ENCODE data around the gene CLDN19.
"Not testable (repeated sequence)": the region's sequence is repeated elsewhere in the genome, so short reads cannot be mapped to it uniquely, and the experiment has no call there.

Gene CLDN19

DNA sequence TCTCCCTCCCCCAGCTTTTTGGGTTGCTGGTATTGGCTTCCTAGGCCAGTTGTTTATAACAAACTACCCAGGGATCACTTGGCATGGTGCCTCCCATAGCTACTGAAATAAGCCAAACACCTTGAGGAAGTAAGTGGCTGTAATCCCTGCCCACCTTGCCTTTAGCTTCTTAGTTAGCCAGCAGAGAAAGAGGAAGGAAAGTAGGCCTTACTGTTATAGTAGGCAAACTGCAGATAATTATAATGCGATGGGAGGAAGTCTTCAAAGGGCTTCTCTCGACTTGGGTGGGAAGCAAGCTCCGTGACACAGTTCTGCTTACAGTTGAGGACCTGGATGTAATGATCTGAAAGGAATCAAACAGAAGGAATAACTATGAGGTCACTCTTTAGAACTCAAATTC lies 18.6 kb upstream of the CLDN19 start:
- no peak for DNase-seq

DNA sequence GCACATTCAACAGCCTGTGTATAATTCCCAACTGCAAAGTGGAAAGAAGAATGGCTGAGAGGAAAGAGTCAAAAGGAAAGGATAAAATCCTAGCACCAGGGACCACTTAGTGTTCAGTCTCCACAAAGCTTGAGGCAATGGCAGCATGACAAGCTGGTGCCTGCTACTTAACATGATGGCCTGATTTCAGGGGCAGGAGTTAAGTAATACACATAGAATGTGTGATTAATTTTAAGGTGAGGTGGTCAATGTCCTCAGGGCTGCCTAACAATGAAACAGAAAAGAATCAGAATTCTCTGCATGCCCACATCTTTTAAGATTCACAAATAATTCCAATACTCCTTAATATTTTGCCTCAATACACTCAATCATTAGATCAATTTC lies 17.8 kb upstream of the CLDN19 start:
- DNase-seq, result no peak

DNA sequence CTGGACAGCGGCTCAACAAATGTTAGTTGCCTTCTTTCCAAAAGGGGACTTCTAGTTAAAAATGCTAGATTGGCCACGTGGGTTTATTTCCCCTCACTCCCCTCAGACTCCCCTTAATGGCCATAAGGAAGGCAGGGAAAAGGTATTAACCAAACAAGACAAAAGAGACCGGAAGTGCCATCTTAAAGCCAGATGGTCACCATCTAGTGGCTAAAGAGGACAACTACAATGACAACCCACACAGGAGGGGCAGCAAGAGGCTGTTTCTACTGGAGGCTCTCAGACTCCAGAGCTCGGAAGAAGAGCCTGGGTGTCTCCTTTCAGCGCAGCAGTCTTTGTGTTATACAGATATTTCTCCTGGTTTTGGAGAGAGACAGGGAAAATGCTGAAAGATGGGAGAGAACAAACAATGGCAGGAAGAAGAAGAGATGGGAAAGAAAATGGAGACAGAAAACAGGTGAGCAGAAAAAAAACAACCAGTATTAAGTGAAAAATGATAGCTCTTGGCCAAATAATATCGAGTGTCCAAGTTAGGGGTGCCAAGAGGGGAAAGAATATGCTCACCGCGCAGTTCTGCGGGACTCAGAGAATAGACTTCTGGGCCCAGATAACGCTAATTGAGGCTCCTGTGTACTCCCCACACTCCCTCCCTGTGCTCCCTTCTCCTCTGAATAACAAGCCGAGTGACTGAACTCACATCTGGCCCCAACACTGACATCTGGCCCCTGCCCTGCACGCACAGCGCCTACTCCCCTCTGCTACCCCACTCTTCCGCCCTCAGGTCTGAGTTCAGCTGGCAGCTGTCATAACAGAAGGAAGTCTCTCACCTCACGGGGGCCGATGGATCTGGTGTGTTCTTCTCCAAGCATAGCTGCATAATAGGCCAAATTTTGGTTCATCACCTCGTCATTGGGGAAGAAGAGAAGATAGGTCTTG lies 17.2 kb upstream of the CLDN19 start:
- DNase-seq, result peak; percentile 57

- DNase-seq, result no peak
Measured at GRCh38 chr1:42753070-42753469, 13.0 kb upstream of the CLDN19 start.

GRCh38 chr1:42752284-42752683 lies 12.2 kb upstream of the CLDN19 start:
- DNase-seq, result no peak

DNA sequence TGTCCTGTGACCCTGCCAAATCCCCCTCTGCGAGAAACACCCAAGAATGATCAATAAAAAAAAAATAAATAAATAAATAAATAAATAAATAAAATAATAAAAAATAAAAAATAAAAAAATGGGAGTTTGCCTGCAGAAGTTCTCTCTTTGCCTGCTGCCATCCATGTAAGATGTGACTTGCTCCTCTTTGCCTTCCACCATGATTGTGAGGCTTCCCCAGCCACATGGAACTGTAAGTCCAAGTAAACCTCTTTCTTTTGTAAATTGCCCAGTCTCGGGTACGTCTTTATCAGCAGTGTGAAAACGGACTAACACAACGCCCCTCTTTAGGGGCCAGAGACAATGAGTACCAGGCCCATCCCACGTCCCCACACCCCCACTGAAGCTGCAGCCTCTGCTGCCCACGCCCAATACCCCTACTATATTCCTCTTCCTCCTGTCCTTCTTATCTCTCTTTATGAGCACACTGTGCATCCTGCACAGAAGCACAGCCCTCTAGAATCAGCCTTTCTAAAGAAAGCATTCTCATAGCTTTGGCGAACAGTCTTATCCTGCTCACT lies 11.6 kb upstream of the CLDN19 start:
- not testable (repeated sequence) for DNase-seq

GRCh38 chr1:42750041-42750440 lies 10.0 kb upstream of the CLDN19 start:
- no peak for DNase-seq

- DNase-seq, result no peak
Measured at GRCh38 chr1:42748461-42749410, 8.7 kb upstream of the CLDN19 start.

GRCh38 chr1:42748021-42748420 lies 8.0 kb upstream of the CLDN19 start:
- DNase-seq, result no peak

GRCh38 chr1:42747125-42747524 lies 7.1 kb upstream of the CLDN19 start:
- DNase-seq, result no peak

DNA sequence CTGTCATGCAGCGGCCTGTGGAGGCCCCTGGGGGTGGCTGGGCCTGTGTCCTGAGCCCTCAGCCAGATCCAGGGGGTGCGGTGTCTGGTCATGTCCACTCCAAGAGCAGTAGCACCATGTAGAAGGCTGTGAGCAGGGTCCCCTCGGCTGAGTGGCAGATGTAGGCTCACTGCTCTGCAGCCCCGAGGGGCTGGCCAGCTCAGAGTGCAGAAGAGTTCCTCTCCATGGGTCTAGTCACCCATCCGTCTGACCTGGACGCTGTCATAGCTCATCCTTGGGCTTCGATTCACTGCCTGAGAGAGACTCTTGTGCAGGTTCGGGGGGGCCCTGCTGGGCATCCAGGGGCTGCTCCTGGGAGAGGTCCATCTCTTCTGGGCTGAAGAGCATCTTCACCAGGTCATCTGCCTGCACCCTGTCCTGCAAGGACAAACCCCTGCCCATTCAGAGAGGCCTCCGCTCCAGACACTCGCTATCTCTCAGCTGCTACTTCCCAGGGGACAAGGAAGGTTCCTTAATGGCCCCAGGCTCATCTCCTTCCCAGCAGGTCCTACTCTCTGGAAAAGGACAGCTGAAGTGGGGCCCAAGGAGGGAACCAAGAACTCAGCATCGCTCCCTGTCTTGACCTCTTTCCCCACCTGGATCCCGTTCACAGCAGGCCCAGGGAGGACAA lies 6.5 kb upstream of the CLDN19 start:
- no peak for DNase-seq

GRCh38 chr1:42745851-42746250 lies 5.8 kb upstream of the CLDN19 start:
- no peak for DNase-seq

- DNase-seq, result no peak
Measured at GRCh38 chr1:42744148-42744413, 4.0 kb upstream of the CLDN19 start.

DNA sequence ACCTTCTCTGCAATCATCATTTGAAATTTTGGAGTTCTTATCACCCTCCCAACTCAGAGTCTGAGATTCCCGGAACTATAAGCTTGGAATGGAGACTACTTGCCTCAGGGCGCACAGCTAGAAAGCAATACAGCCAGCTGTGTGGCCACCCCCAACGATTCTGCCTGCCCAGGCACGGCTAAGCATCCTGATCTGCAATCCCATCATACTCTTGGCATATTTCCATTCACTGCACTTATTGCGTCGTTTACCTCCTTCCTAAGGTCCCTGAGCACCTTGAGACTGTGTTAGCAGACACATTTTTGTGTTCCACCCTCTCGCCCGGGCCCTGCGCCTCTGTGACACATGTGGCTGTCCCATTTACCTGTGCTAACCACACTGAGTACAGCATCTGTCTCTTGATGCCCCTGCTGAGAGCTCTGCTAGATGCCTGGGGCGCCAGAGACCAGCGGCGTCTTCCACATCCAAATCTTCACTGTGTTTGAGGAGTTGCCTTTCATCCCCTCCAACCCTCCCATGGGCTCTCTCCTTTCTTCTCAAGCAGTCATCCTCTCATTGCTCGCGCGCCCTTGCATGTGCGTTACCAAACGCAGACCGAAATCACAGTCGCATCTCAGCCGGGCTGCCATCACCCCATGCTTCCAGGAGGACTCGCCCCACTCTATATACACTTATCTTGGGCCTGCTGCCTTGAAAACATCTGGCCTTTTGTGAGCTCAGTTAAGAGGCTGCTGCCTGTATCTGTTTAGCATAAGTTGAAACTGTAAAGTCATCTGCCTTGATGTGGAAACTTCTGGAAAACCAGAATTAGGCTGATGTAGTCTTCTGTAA lies 3.5 kb upstream of the CLDN19 start:
- no peak for DNase-seq

DNA sequence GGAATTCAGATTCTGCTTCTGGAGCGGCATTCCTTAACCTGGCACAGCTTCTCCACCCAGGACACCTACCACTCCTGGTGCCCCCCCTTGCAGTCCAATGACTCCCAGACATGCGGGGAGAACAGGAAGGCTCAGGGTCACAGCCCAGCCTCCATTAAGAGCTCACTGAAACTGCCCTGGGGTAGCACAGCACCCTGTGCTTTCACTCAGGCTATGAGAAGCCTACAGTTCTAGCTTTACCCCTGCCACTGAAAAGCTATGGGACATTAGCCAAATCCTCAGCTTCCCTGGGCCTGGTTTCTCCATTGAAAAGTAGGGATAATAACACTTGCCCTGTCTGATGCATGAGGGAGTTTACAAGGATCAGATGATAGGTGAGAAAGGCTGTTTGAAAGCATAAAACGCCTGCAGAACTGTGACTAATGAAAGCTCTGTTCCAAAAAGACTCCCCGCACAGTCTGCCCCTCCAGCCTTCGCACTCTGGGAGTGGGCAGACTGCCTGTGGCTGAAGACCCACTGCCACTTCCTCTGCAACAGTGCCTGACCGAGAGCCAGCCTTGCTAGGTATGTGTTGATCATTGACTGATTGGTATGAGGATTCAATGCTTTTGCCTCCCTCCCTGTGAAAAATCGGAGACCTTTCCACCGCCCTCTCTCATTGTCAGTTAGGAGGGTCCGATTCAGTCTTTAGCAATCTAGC lies 2.7 kb upstream of the CLDN19 start:
- DNase-seq, result no peak

DNA sequence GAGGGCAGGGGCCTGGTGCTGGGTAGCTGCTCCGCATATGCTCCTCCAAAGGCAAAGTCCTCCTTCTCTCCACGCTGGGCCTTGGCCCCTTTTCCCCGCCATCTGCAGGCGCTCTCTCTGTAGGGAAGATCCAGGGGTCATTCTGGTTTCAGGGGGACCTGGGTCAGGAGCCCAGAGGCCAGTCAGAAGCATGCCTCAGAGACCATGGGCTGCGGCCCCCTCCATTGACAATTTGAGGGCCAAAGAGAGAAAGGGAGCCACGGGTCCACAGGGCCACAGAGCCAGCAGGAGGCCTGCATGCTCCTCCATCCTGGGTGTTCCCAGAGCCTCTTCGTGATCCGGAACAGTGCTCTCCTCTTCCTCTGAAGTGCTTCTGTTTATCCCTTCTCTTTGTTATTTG lies 2.1 kb upstream of the CLDN19 start:
- DNase-seq, result no peak

DNA sequence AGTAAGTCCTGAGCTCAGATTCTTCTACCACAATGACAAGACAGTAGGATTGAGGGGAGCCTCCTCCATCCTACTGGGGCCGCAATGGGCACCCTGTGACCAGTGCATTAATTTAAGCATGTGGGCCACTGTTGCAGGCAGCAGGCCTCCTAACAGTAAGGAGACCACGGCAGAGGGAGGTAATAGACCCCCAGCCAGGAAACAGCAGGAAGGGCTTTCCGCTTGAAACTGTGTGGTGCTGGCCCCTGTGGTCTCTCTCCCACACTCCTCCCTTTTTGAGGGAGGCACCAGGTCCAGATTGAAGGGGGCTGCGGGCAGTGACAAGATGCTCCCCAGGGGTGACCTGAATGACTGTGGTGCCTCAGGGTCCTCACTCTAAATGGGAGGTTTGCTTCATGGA lies 1.7 kb upstream of the CLDN19 start:
- DNase-seq, result no peak

DNA sequence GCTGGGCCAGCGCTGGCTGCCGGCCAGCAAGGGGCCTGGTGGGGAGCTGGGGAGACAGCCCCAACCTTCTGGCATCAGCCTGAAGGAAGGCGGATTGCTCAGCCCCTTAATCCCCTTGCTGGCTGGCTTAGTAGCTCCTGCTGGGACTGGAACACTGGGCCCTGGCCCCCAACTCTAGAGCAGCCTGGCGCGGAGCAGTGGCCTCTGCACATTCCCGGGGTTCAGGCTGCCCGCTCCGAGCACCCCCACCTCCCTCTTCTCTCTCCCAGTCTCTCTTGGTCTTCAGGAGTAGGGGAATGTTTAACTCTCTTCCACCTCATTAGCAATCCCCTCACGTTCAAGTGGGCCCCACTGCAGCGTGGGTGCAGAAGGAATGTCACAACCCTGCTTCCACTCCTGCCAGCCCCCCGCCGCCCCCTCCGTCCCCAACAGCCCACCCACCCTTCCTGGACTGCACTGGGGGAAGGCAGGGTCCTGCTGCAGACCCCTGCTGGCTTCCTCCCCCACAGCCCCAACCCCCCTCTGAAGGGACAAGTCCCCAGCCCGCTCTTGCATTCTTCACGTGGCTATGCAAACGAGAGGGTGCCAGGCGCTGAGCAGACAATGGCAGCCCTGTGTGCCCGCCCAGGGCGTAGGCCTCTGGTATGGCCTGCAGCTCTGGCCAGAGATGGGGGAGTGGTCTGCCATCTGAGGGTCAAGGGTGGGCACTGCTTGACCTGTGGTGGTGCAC lies 980 bp upstream of the CLDN19 start:
- no peak for DNase-seq

GRCh38 chr1:42738678-42739226 lies 1.3 kb downstream of the CLDN19 start:
- DNase-seq, result no peak

DNA sequence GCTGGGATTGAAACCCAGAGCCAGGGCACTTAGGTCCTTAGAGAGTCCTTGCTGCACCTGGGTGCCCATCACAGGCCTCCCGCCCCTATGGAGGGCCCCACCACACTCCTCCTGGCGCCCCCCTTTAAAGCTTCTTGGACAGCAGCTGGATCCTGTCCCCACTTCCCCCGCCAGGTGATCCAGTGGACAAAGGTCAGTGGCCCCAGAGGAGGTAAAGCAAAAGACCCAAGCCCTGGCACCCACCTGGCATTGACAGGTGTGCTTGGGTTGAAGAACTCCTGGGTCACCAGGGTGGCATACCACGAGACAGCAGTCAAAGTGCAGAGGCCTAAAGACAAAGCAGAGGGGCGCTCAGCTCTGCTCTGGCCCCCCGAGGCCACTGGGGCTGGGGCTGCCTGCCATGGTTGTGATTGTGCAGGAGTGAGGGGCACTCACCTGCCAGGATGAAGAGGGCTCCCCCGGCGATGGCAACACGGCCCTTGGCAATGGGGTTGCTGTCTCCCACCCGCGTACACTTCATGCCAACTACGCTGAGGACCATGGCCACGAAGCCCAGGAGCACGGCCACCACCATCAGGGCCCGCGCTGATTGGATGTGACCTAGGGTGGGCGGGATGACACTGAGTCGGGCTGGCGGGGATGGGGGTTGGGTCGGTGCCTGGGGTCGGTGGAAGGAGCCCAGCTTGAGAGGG lies 1.9 kb downstream of the CLDN19 start:
- DNase-seq, result no peak

Data from NCI-H146 (cell line).